ENCODE results near the gene IL22RA1.

Gene IL22RA1

GRCh38 chr1:24127801-24128363, 15.1 kb downstream of the IL22RA1 start:
- Histone ChIP-seq H3K4me2 (no peak overlapping the region), H2AFZ (ENCODE audit: low read depth) (no peak overlapping the region), H3K27me3 (ENCODE audit: insufficient read depth, low read depth) (no peaks in the 10 kb centered on the region), H3K27ac (no peak overlapping the region), H4K20me1 (ENCODE audit: insufficient read depth) (no peaks in the 10 kb centered on the region), H3K4me3 (IDR thresholded peaks at IDR 0.05; ENCODE audit: insufficient read depth, low read depth, low read length) (no peak overlapping the region), H3K36me3 (ENCODE audit: insufficient read depth) (no peaks in the 10 kb centered on the region), H3K9ac (no peak overlapping the region), H3K79me2 (ENCODE audit: insufficient read depth, low read depth) (no peaks in the 10 kb centered on the region), H3K4me1 (ENCODE audit: low read depth, poor library complexity, severe bottlenecking) (no peaks in the 10 kb centered on the region)
- TF ChIP-seq CTCF (conservative IDR thresholded peaks at IDR 0.05; ENCODE audit: low read depth, low read length), result no peak

GRCh38 chr1:24127134-24127800, 15.7 kb downstream of the IL22RA1 start:
- Histone ChIP-seq H3K27me3 (ENCODE audit: insufficient read depth, low read depth) (no peaks in the 10 kb centered on the region), H3K9ac (no peak overlapping the region), H3K4me1 (ENCODE audit: low read depth, poor library complexity, severe bottlenecking) (no peaks in the 10 kb centered on the region), H3K4me3 (IDR thresholded peaks at IDR 0.05; ENCODE audit: insufficient read depth, low read depth, low read length) (no peak overlapping the region), H3K4me2 (no peak overlapping the region), H3K79me2 (ENCODE audit: insufficient read depth, low read depth) (no peaks in the 10 kb centered on the region), H2AFZ (ENCODE audit: low read depth) (no peak overlapping the region), H4K20me1 (ENCODE audit: insufficient read depth) (no peaks in the 10 kb centered on the region), H3K27ac (no peak overlapping the region), H3K36me3 (ENCODE audit: insufficient read depth) (no peaks in the 10 kb centered on the region)
- no peak for TF ChIP-seq CTCF (conservative IDR thresholded peaks at IDR 0.05; ENCODE audit: low read depth, low read length)

GRCh38 chr1:24126672-24127023, 16.3 kb downstream of the IL22RA1 start:
- H3K36me3 ChIP-seq (ENCODE audit: insufficient read depth), result no peaks in the 10 kb centered on the region
- H3K79me2 ChIP-seq (ENCODE audit: insufficient read depth, low read depth), result no peaks in the 10 kb centered on the region
- H3K4me3 ChIP-seq (IDR thresholded peaks at IDR 0.05; ENCODE audit: insufficient read depth, low read depth, low read length), result no peak overlapping the region
- H3K4me2 ChIP-seq, result no peak overlapping the region
- TF ChIP-seq CTCF (conservative IDR thresholded peaks at IDR 0.05; ENCODE audit: low read depth, low read length), result no peak
- H4K20me1 ChIP-seq (ENCODE audit: insufficient read depth), result no peaks in the 10 kb centered on the region
- no peak overlapping the region for H3K27ac ChIP-seq
- no peaks in the 10 kb centered on the region for H3K4me1 ChIP-seq (ENCODE audit: low read depth, poor library complexity, severe bottlenecking)
- H3K9ac ChIP-seq, result no peak overlapping the region
- no peak overlapping the region for H2AFZ ChIP-seq (ENCODE audit: low read depth)
- no peaks in the 10 kb centered on the region for H3K27me3 ChIP-seq (ENCODE audit: insufficient read depth, low read depth)

- no peak for TF ChIP-seq CTCF (conservative IDR thresholded peaks at IDR 0.05; ENCODE audit: low read depth, low read length)
- Histone ChIP-seq H3K4me3 (IDR thresholded peaks at IDR 0.05; ENCODE audit: insufficient read depth, low read depth, low read length) (no peak overlapping the region), H3K4me2 (no peak overlapping the region), H3K9ac (no peak overlapping the region), H3K36me3 (ENCODE audit: insufficient read depth) (no peaks in the 10 kb centered on the region), H2AFZ (ENCODE audit: low read depth) (no peak overlapping the region), H3K27ac (no peak overlapping the region), H3K4me1 (ENCODE audit: low read depth, poor library complexity, severe bottlenecking) (no peaks in the 10 kb centered on the region), H4K20me1 (ENCODE audit: insufficient read depth) (no peaks in the 10 kb centered on the region), H3K27me3 (ENCODE audit: insufficient read depth, low read depth) (no peaks in the 10 kb centered on the region), H3K79me2 (ENCODE audit: insufficient read depth, low read depth) (no peaks in the 10 kb centered on the region)
Observed at GRCh38 chr1:24126018-24126671, 16.8 kb downstream of the IL22RA1 start.

All from KMS-11 (cell line).